ENCODE results near the gene SESTD1. TPM values are rescaled to one million over a fixed set of nuclear protein-coding genes. Genes with fewer than 3 reads are reported as not detected.

SESTD1 gene
- total and polyA plus RNA-seq, 9 of the 15 experiments (the other 6 are each of a cell fraction or from before 2014, with no cell fraction given), result 0.32 to 5.6 (median 2.1) TPM

- CTCF ChIA-PET (ENCODE audit: low intra/inter-chr PET ratio), result no interaction called here
- no TSS peak for BruUV-seq (replicated peaks)
- 0% methylated on average over 6 of the region's 6 CpGs for WGBS (ENCODE audit: insufficient coverage, low coverage, missing lambda C conversion rate)
- Histone ChIP-seq H4K20me1 (replicated peaks; ENCODE audit: control insufficient read depth, insufficient read depth, low read length) (no peaks in the 10 kb centered on the region), H3K9me3 (replicated peaks; ENCODE audit: control insufficient read depth, insufficient read depth, low read depth, low read length) (no peaks in the 10 kb centered on the region; the same call in 1 of the 2 replicates), H2AFZ (ENCODE audit: low read depth, low read length) (no peak overlapping the region), H3K27me3 (ENCODE audit: control insufficient read depth in 2 of 2, insufficient read depth in 2 of 2, low read length in 2 of 2) (no peaks in the 10 kb centered on the region), H3K4me3 (no peak overlapping the region), H3K36me3 (ENCODE audit: control insufficient read depth, insufficient read depth, low read length) (no peaks in the 10 kb centered on the region), H3K4me2 (ENCODE audit: insufficient read depth, low read length) (no peak overlapping the region), H3K79me2 (ENCODE audit: control insufficient read depth, insufficient read depth, low read length) (no peaks in the 10 kb centered on the region), H3K27ac (ENCODE audit: extremely low read depth, low read depth, low read length) (no peak overlapping the region), H3K9me1 (ENCODE audit: control insufficient read depth, insufficient read depth, low read length) (no peaks in the 10 kb centered on the region), H3K9ac (ENCODE audit: insufficient read depth in 1 of 2, low read depth in 2 of 2, low read length in 2 of 2) (no peak overlapping the region), H3K4me1 (replicated peaks in 1 of 2; ENCODE audit: control insufficient read depth in 2 of 2, insufficient read depth in 2 of 2, low read length in 2 of 2) (no peaks in the 10 kb centered on the region)
- in situ Hi-C loops (cut with MboI), result no loop called here
- intact Hi-C loops (cut with micrococcal nuclease), result no loop called here
- TF ChIP-seq TAF7 (tag; IDR thresholded peaks at IDR 0.05) (no peak), RB1 (IDR thresholded peaks at IDR 0.05; ENCODE audit: low read depth) (no peak), ZC3H11A (IDR thresholded peaks at IDR 0.05; ENCODE audit: low read depth, low read length) (no peak), ESRRB (CRISPR knock-in tag; IDR thresholded peaks at IDR 0.05; ENCODE audit: borderline replicate concordance) (no peak), MTA3 (IDR thresholded peaks at IDR 0.05; ENCODE audit: borderline replicate concordance) (no peak), ZNF277 (CRISPR knock-in tag; IDR thresholded peaks at IDR 0.05; ENCODE audit: borderline replicate concordance) (no peak), NR2F6 (CRISPR knock-in tag; IDR thresholded peaks at IDR 0.05) (no peak), SP1 (CRISPR knock-in tag; IDR thresholded peaks at IDR 0.05) (no peak), TFAM (CRISPR knock-in tag; conservative IDR thresholded peaks at IDR 0.05) (no peak), KAT8 (IDR thresholded peaks at IDR 0.05; ENCODE audit: low read depth) (no peak), CREB3L1 (IDR thresholded peaks at IDR 0.05; ENCODE audit: borderline replicate concordance, low read depth) (no peak), PURB (CRISPR knock-in tag; IDR thresholded peaks at IDR 0.05; ENCODE audit: low read depth) (no peak), ZNF518B (CRISPR knock-in tag; IDR thresholded peaks at IDR 0.05) (no peak)
- ATAC-seq, result no peak
- no peak for FAIRE-seq
- DNase-seq (ENCODE audit: extremely low read depth in 1 of 4, low spot score in 3 of 4), result no peak
- POLR2A ChIA-PET, result no interaction called here
These were observed 38.3 kb upstream of the SESTD1 start for GRCh38 chr2:179302764-179303571.

Data from K562 (cell line).